B cell (primary cell): ENCODE data around the gene DENND2A. TPM values are rescaled to one million over a fixed set of nuclear protein-coding genes. Genes with fewer than 3 reads are reported as not detected.

Source experiments
- ATAC-seq: fragments of 200-7000 bp; cut with Tn5 transposase; one replicate; pipeline ENCODE4 v1.10.0; 2021; ENCODE audit warnings: low read depth, mild to moderate bottlenecking, moderate number of reproducible peaks, moderate library complexity
- CTCF ChIA-PET: fragments of 350-600 bp; sonication (Branson Sonifier 250); formaldehyde crosslinking; loops from one replicate; lab custom pipeline; 2021; ENCODE audit warnings: antibody characterized with exemption, inconsistent platforms; lab: Charles Lee
- POLR2A ChIA-PET: fragments of 350-600 bp; sonication (Branson Sonifier 250); formaldehyde crosslinking; loops from one replicate; lab custom pipeline; 2021; ENCODE audit warnings: antibody characterized with exemption; lab: Charles Lee
- DNase-seq: peaks from one replicate; pipeline ENCODE4 v3.0.0; 2013
- H2AFZ ChIP-seq: 2 replicates; pipeline ENCODE4 v1.6.1; 2012; ENCODE audit warnings: mild to moderate bottlenecking, low read depth, low read length; ENCODE audit not compliant: insufficient read depth, poor library complexity, severe bottlenecking
- H3K27ac ChIP-seq, 2 donors: 1 replicate in 1 of 2; 2 replicates in 1 of 2; pipeline ENCODE4 v1.5.1; 2012 to 2013; ENCODE audit warnings: low read length in 2 of 2, mild to moderate bottlenecking in 2 of 2, moderate library complexity in 1 of 2
- H3K27me3 ChIP-seq, 4 experiments: fragments of 200-600 bp in 1 of 4; sonication (generic) in 1 of 4; replicated peaks in 1 of 4; 1 replicate in 2 of 4; 2 replicates in 2 of 4; pipeline versions ENCODE4 v1.6.1 to v1.7.0; 2013 to 2016; ENCODE audit warnings: low read length in 3 of 4, mild to moderate bottlenecking in 2 of 4, mixed read lengths in 1 of 4, moderate library complexity in 1 of 4; ENCODE audit not compliant: insufficient read depth in 4 of 4, control insufficient read depth in 3 of 4; ENCODE audit errors: control extremely low read depth in 1 of 4
- H3K36me3 ChIP-seq, 2 experiments: replicated peaks in 1 of 2; 1 replicate in 1 of 2; 2 replicates in 1 of 2; pipeline versions ENCODE4 v1.6.1 to v1.7.1; 2013; ENCODE audit warnings: low read length in 1 of 2; ENCODE audit not compliant: insufficient read depth in 2 of 2, control insufficient read depth in 1 of 2; ENCODE audit errors: control extremely low read depth in 1 of 2, extremely low read depth in 1 of 2
- H3K4me1 ChIP-seq, 2 donors: fragments of 200-600 bp in 1 of 2; sonication (generic) in 1 of 2; 1 replicate in 1 of 2; 2 replicates in 1 of 2; pipeline versions ENCODE4 v1.5.1 to v1.6.1; 2013 to 2017; ENCODE audit warnings: low read length in 2 of 2; ENCODE audit not compliant: control insufficient read depth in 2 of 2, insufficient read depth in 2 of 2
- H3K4me2 ChIP-seq: replicated peaks from 2 replicates; pipeline ENCODE3; 2012; ENCODE audit warnings: mild to moderate bottlenecking, low read depth, low read length; ENCODE audit not compliant: poor library complexity, severe bottlenecking
- H3K4me3 ChIP-seq, 5 experiments: fragments of 200-600 bp in 1 of 5; sonication (generic) in 1 of 5; 1 replicate in 3 of 5; 2 replicates in 2 of 5; pipeline versions ENCODE4 v1.5.1 to v1.7.0; 2011 to 2016; ENCODE audit warnings: low read length in 4 of 5, mild to moderate bottlenecking in 4 of 5, low read depth in 2 of 5, control low read depth in 1 of 5, moderate library complexity in 1 of 5; ENCODE audit not compliant: insufficient read depth in 1 of 5; ENCODE audit errors: control extremely low read depth in 1 of 5, extremely low read depth in 1 of 5
- H3K79me2 ChIP-seq: fragments of 200-600 bp; sonication (generic); one replicate; pipeline ENCODE4 v1.6.0; 2016; ENCODE audit warnings: low read length; ENCODE audit not compliant: control insufficient read depth, insufficient read depth
- H3K9ac ChIP-seq: fragments of 200-600 bp; sonication (generic); 2 replicates; pipeline ENCODE4 v1.6.1; 2017; ENCODE audit warnings: mild to moderate bottlenecking, low read length, moderate library complexity
- H3K9me3 ChIP-seq, 3 donors: one replicate each; pipeline versions ENCODE4 v1.6.1 to v1.7.1; 2013; ENCODE audit warnings: low read length in 2 of 3; ENCODE audit not compliant: control insufficient read depth in 2 of 3, insufficient read depth in 1 of 3; ENCODE audit errors: control extremely low read depth in 1 of 3
- H4K20me1 ChIP-seq: 2 replicates; pipeline ENCODE4 v1.6.0; 2012; ENCODE audit warnings: mild to moderate bottlenecking, low read length; ENCODE audit not compliant: insufficient read depth, control insufficient read depth, poor library complexity, severe bottlenecking
- H3K27ac Mint-ChIP-seq: one replicate; pipeline ENCODE4 v1.8.0; 2021; ENCODE audit warnings: mixed read lengths
- H3K27me3 Mint-ChIP-seq: one replicate; pipeline ENCODE4 v1.8.0; 2021; ENCODE audit warnings: mixed read lengths
- H3K4me1 Mint-ChIP-seq: one replicate; pipeline ENCODE4 v1.8.0; 2021; ENCODE audit warnings: mixed read lengths
- H3K4me3 Mint-ChIP-seq: one replicate; pipeline ENCODE4 v1.8.0; 2021; ENCODE audit warnings: mixed read lengths
- H3K9me3 Mint-ChIP-seq: one replicate; pipeline ENCODE4 v1.8.0; 2022; ENCODE audit warnings: mixed read lengths; ENCODE audit not compliant: insufficient read depth
- CTCF ChIP-seq: fragments of 200-600 bp; IDR thresholded peaks from one replicate; pipeline ENCODE4 v1.8.0; 2022; ENCODE audit warnings: antibody characterized with exemption, mild to moderate bottlenecking
- EZH2 ChIP-seq: IDR thresholded peaks from 2 replicates; pipeline ENCODE4 v1.6.1; 2012; ENCODE audit warnings: borderline replicate concordance, low read depth, mild to moderate bottlenecking, moderate library complexity, low read length; ENCODE audit not compliant: insufficient read depth, poor library complexity, severe bottlenecking
- WGBS: methylation state at CpG from one replicate; pipeline ENCODE4 v1.1.5; 2013; ENCODE audit warnings: missing lambda C conversion rate; ENCODE audit not compliant: insufficient coverage; 5-methylcytosine and 5-hydroxymethylcytosine counted together
- intact Hi-C: fragments of 100-400 bp; cut with micrococcal nuclease; formaldehyde crosslinking; loops from one replicate; pipeline ENCODE4 v1.10.0; 2022
- polyA plus RNA-seq: library from polyadenylated mRNA; depleted of rRNA; stranded (reverse); fragments of >200 nt; gene quantifications from 2 replicates; pipeline ENCODE4 v1.2.3, GENCODE V29; 2012
- total RNA-seq, 2 donors: library from RNA; stranded (reverse); fragments of 120-200 nt in 1 of 2; gene quantifications; 1 replicate in 1 of 2; 2 replicates in 1 of 2; pipeline versions ENCODE4 v1.2.3 to v1.2.4, GENCODE V29; 2013 to 2022

Gene DENND2A
- total and polyA plus RNA-seq, 2 donors (not counting 1 experiment from before 2014, with no cell fraction given) = 0.31 TPM; not detected in 1

GRCh38 chr7:140617081-140617480 lies 23.5 kb downstream of the DENND2A start:
- no peak overlapping the region for H3K4me3 ChIP-seq
- CTCF ChIA-PET = no interaction called here
- POLR2A ChIA-PET = no interaction called here
- no peak overlapping the region for H3K27ac Mint-ChIP-seq
- no peaks in the 10 kb centered on the region for H3K27me3 ChIP-seq
- no peaks in the 10 kb centered on the region for H3K27me3 Mint-ChIP-seq
- H4K20me1 ChIP-seq = no peaks in the 10 kb centered on the region
- H3K4me2 ChIP-seq = no peak overlapping the region
- 89% methylated on average over 7 of the region's 7 CpGs for WGBS
- no peak for DNase-seq
- H2AFZ ChIP-seq = no peak overlapping the region
- no peak overlapping the region for H3K27ac ChIP-seq
- no peaks in the 10 kb centered on the region for H3K9me3 ChIP-seq
- H3K4me1 ChIP-seq = no peaks in the 10 kb centered on the region
- H3K9me3 Mint-ChIP-seq = no peaks in the 10 kb centered on the region
- intact Hi-C loops = no loop called here
- no peak overlapping the region for H3K9ac ChIP-seq
- TF ChIP-seq EZH2 (no peak), CTCF (no peak)
- no peaks in the 10 kb centered on the region for H3K79me2 ChIP-seq
- H3K4me3 Mint-ChIP-seq = no peak overlapping the region
- ATAC-seq = no peak
- H3K4me1 Mint-ChIP-seq = peaks cover 7% of the 10 kb centered on the region
- no peaks in the 10 kb centered on the region for H3K36me3 ChIP-seq

- Histone ChIP-seq H3K9me3 (no peaks in the 10 kb centered on the region), H4K20me1 (no peaks in the 10 kb centered on the region), H3K36me3 (no peaks in the 10 kb centered on the region), H3K27me3 (no peaks in the 10 kb centered on the region), H3K79me2 (no peaks in the 10 kb centered on the region), H3K4me2 (no peak overlapping the region), H3K4me3 (no peak overlapping the region), H3K4me1 (no peaks in the 10 kb centered on the region), H2AFZ (no peak overlapping the region), H3K27ac (no peak overlapping the region), H3K9ac (no peak overlapping the region)
- TF ChIP-seq EZH2 (no peak), CTCF (no peak)
- POLR2A ChIA-PET = no interaction called here
- ATAC-seq = no peak
- Mint-ChIP-seq H3K27me3 (peaks cover 3% of the 10 kb centered on the region), H3K27ac (no peak overlapping the region), H3K9me3 (no peaks in the 10 kb centered on the region), H3K4me3 (no peak overlapping the region), H3K4me1 (peaks cover under 1% of the 10 kb centered on the region)
- intact Hi-C loops = no loop called here
- no CpG with 5 or more reads among the region's 4 CpGs for WGBS
- no peak for DNase-seq
- CTCF ChIA-PET = no interaction called here
Observed at GRCh38 chr7:140616328-140616727, 24.3 kb downstream of the DENND2A start.
